GM12892 (cell line): Measurements from ENCODE around the gene TTC19.

ENCODE experiments used
- POLR2A ChIP-seq: IDR thresholded peaks from 2 replicates; pipeline ENCODE4 v1.6.1; 2011; ENCODE audit warnings: low read depth, low read length, control low read depth
- TAF1 ChIP-seq: IDR thresholded peaks from 2 replicates; pipeline ENCODE4 v1.6.1; 2011; ENCODE audit warnings: low read depth, mild to moderate bottlenecking, control low read depth, low read length, borderline replicate concordance

GRCh38 chr17:16003841-16004240, 4.2 kb downstream of the TTC19 start:
- TF ChIP-seq TAF1 (no peak), POLR2A (no peak)
